GM12878 (cell line): Measurements from ENCODE around the gene CEBPG.

Experiments used
- RAD51 ChIP-seq: fragments of 450-650 bp; IDR thresholded peaks from 2 replicates; pipeline ENCODE4 v1.6.1; 2016; ENCODE audit warnings: moderate library complexity, mild to moderate bottlenecking, inconsistent platforms
- REST ChIP-seq: IDR thresholded peaks from 2 replicates; pipeline ENCODE4 v1.6.1; 2012; ENCODE audit warnings: mild to moderate bottlenecking, low read depth, low read length
- SMAD5 ChIP-seq: IDR thresholded peaks from 2 replicates; pipeline ENCODE4 v1.6.1; 2016; ENCODE audit warnings: antibody characterized with exemption, low read depth
- TAF1 ChIP-seq: IDR thresholded peaks from 2 replicates; pipeline ENCODE4 v1.6.1; 2011; ENCODE audit warnings: mild to moderate bottlenecking, low read depth, low read length, borderline replicate concordance
- ZBTB40 ChIP-seq: fragments of 450-650 bp; IDR thresholded peaks from 2 replicates; pipeline ENCODE4 v1.6.1; 2016; ENCODE audit warnings: mild to moderate bottlenecking, moderate library complexity, borderline replicate concordance
- ZNF274 ChIP-seq: IDR thresholded peaks from one replicate; pipeline ENCODE4 v1.8.0; 2011; ENCODE audit not compliant: insufficient read length, insufficient read depth
- TF ChIP-seq, protein P1 (sequence below), 3 experiments: IDR thresholded peaks in 2 of 3; conservative IDR thresholded peaks in 1 of 3; 2 replicates each; pipeline ENCODE4 v1.5.1; 2011; ENCODE audit warnings: low read depth in 3 of 3, low read length in 3 of 3, mild to moderate bottlenecking in 3 of 3, control low read depth in 2 of 3, moderate library complexity in 2 of 3, inconsistent platforms in 1 of 3, mixed read lengths in 1 of 3; ENCODE audit not compliant: control insufficient read depth in 2 of 3, insufficient read depth in 1 of 3; ENCODE audit errors: extremely low read depth in 1 of 3

GRCh38 chr19:33329060-33329459 lies 44.4 kb upstream of the CEBPG start:
- TF ChIP-seq, protein P1, sequence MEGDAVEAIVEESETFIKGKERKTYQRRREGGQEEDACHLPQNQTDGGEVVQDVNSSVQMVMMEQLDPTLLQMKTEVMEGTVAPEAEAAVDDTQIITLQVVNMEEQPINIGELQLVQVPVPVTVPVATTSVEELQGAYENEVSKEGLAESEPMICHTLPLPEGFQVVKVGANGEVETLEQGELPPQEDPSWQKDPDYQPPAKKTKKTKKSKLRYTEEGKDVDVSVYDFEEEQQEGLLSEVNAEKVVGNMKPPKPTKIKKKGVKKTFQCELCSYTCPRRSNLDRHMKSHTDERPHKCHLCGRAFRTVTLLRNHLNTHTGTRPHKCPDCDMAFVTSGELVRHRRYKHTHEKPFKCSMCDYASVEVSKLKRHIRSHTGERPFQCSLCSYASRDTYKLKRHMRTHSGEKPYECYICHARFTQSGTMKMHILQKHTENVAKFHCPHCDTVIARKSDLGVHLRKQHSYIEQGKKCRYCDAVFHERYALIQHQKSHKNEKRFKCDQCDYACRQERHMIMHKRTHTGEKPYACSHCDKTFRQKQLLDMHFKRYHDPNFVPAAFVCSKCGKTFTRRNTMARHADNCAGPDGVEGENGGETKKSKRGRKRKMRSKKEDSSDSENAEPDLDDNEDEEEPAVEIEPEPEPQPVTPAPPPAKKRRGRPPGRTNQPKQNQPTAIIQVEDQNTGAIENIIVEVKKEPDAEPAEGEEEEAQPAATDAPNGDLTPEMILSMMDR (IDR thresholded peaks at IDR 0.05 in 2 of 3, conservative IDR thresholded peaks at IDR 0.05 in 1 of 3; ENCODE audit: control insufficient read depth in 2 of 3, extremely low read depth in 1 of 3, insufficient read depth in 1 of 3, low read depth in 3 of 3, low read length in 3 of 3), result no peak
- no peak for TF ChIP-seq ZBTB40
- no peak for TF ChIP-seq RAD51
- no peak for TF ChIP-seq SMAD5
- TF ChIP-seq TAF1, result no peak
- no peak for TF ChIP-seq ZNF274
- TF ChIP-seq REST, result no peak
